ENCODE results near the gene DSC3. TPM values are rescaled to one million over a fixed set of nuclear protein-coding genes. Genes with fewer than 3 reads are reported as not detected.

Gene DSC3
- total and polyA plus RNA-seq, 9 of the 15 experiments (the other 6 are each of a cell fraction or from before 2014, with no cell fraction given): 0.01 to 0.40 (median 0.07) TPM

Small RNA genes within 50 kb of the gene (small RNA-seq; reads per million reads assigned to genes)
- not detected for gene RNU6-857P

Other genes starting within 250 kb of the DSC3 start
- gene DSC2, start 59.7 kb upstream of the DSC3 start, total RNA-seq (2014; rRNA removed): 4.4 and 5.4 TPM in 2 replicates
- gene DSC2, start 59.7 kb upstream of the DSC3 start, total RNA-seq (2014; rRNA removed; fragmentation: Illumina TruSeq; extraction: Trizol): 14.2 and 14.9 TPM in 2 replicates
- 14.7 and 15.3 TPM in 2 replicates for gene DSC2, start 59.7 kb upstream of the DSC3 start, total RNA-seq (2015; rRNA removed; fragmentation: Illumina TruSeq; extraction: Trizol)
- gene DSC2, start 59.7 kb upstream of the DSC3 start, total RNA-seq (2021): 11.6 and 11.8 TPM in 2 replicates
- gene DSC2, start 59.7 kb upstream of the DSC3 start, polyA plus RNA-seq (2011; rRNA removed): 3.8 and 4.5 TPM in 2 replicates
- gene DSC2, start 59.7 kb upstream of the DSC3 start, polyA plus RNA-seq (2014; fragmentation: Illumina TruSeq; extraction: Trizol): 8.3 and 9.5 TPM in 2 replicates
- 1 to 10 TPM; 5.0 to 6.4 TPM for gene DSC2, start 59.7 kb upstream of the DSC3 start, polyA plus RNA-seq (2014; fragmentation: Nextera tagmentation; extraction: Ambion mirVana)
- 3.8 and 4.7 TPM in 2 replicates for gene DSC2, start 59.7 kb upstream of the DSC3 start, polyA plus RNA-seq (2014; rRNA removed)
- 0.04 and 0.05 TPM in 2 replicates for gene DSC1, start 120.1 kb upstream of the DSC3 start, total RNA-seq (2014; rRNA removed)
- 0.04 and 0.06 TPM in 2 replicates for gene DSC1, start 120.1 kb upstream of the DSC3 start, total RNA-seq (2014; rRNA removed; fragmentation: Illumina TruSeq; extraction: Trizol)
- gene DSC1, start 120.1 kb upstream of the DSC3 start, total RNA-seq (2015; rRNA removed; fragmentation: Illumina TruSeq; extraction: Trizol): not detected in 2 replicates
- gene DSC1, start 120.1 kb upstream of the DSC3 start, total RNA-seq (2021): not detected in 2 replicates
- gene DSC1, start 120.1 kb upstream of the DSC3 start, polyA plus RNA-seq (2011; rRNA removed): 0.01 TPM in 1 of 2 replicates, not detected in the other
- gene DSC1, start 120.1 kb upstream of the DSC3 start, polyA plus RNA-seq (2014; fragmentation: Illumina TruSeq; extraction: Trizol): 0.03 TPM in 1 of 2 replicates, not detected in the other
- gene DSC1, start 120.1 kb upstream of the DSC3 start, polyA plus RNA-seq (2014; fragmentation: Nextera tagmentation; extraction: Ambion mirVana): under 1 TPM; 0.04 to 0.06 TPM
- 0.07 TPM in 1 of 2 replicates, not detected in the other for gene DSC1, start 120.1 kb upstream of the DSC3 start, polyA plus RNA-seq (2014; rRNA removed)